ENCODE results near the gene OPRD1.
"Not testable (repeated sequence)": the region's sequence is repeated elsewhere in the genome, so short reads cannot be mapped to it uniquely, and the experiment has no call there.

The OPRD1 gene

GRCh38 chr1:28853093-28853742 is 41.2 kb downstream of the OPRD1 start:
- no peak for DNase-seq

GRCh38 chr1:28854406-28854805 is 42.4 kb downstream of the OPRD1 start:
- not testable (repeated sequence) for DNase-seq

- no peak for DNase-seq
These were observed 43.1 kb downstream of the OPRD1 start for GRCh38 chr1:28855046-28855445.

GRCh38 chr1:28855469-28855951 is 43.5 kb downstream of the OPRD1 start:
- no peak for DNase-seq

- DNase-seq: no peak
These were observed 44.0 kb downstream of the OPRD1 start for GRCh38 chr1:28855969-28856368.

GRCh38 chr1:28860332-28861073 is 48.5 kb downstream of the OPRD1 start:
- DNase-seq: no peak

- DNase-seq: no peak
These were observed 50.8 kb downstream of the OPRD1 start for GRCh38 chr1:28862571-28863403.

GRCh38 chr1:28864695-28865094 is 52.7 kb downstream of the OPRD1 start:
- DNase-seq: no peak

GRCh38 chr1:28865997-28866650 is 54.2 kb downstream of the OPRD1 start:
- DNase-seq: no peak

GRCh38 chr1:28867850-28868249 is 55.9 kb downstream of the OPRD1 start:
- DNase-seq: no peak

- no peak for DNase-seq
These were observed 58.0 kb downstream of the OPRD1 start for GRCh38 chr1:28869952-28870351.

GRCh38 chr1:28871631-28872401 is 59.8 kb downstream of the OPRD1 start:
- no peak for DNase-seq

GRCh38 chr1:28875134-28875533 is 63.2 kb downstream of the OPRD1 start:
- not testable (repeated sequence) for DNase-seq

GRCh38 chr1:28877132-28877781 is 65.3 kb downstream of the OPRD1 start:
- peak; percentile 56 for DNase-seq

- DNase-seq: no peak
These were observed 66.8 kb downstream of the OPRD1 start for GRCh38 chr1:28878796-28879195.

- peak; percentile 83 for DNase-seq
These were observed 70.1 kb downstream of the OPRD1 start for GRCh38 chr1:28882009-28882628.

- DNase-seq: no peak
These were observed 71.3 kb downstream of the OPRD1 start for GRCh38 chr1:28883242-28883616.

- DNase-seq: no peak
These were observed 73.5 kb downstream of the OPRD1 start for GRCh38 chr1:28885472-28885877.

- no peak for DNase-seq
These were observed 74.2 kb downstream of the OPRD1 start for GRCh38 chr1:28885977-28886730.

- DNase-seq: peak; percentile 81
These were observed 74.9 kb downstream of the OPRD1 start for GRCh38 chr1:28886731-28887418.
